Loucy (cell line): ENCODE measurements around the gene MAGEF1.

Experiments used
- CTCF ChIP-seq: fragments of 200-600 bp; sonication (generic); conservative IDR thresholded peaks from 2 replicates; pipeline ENCODE4 v1.5.1; 2014; ENCODE audit warnings: mild to moderate bottlenecking, antibody characterized with exemption, low read length
- EZH2phosphoT487 ChIP-seq: fragments of 200-600 bp; IDR thresholded peaks from 2 replicates; pipeline ENCODE4 v1.6.1; 2018; ENCODE audit warnings: antibody characterized with exemption, mild to moderate bottlenecking, moderate library complexity, borderline replicate concordance

GRCh38 chr3:184700759-184701158, 11.1 kb downstream of the MAGEF1 start:
- TF ChIP-seq CTCF (no peak), EZH2phosphoT487 (no peak)
